Measurements from ENCODE around the gene RAPGEF1. TPM values are rescaled to one million over a fixed set of nuclear protein-coding genes. Genes with fewer than 3 reads are reported as not detected.

The RAPGEF1 gene
- total and polyA plus RNA-seq, 9 of the 15 experiments (the other 6 are each of a cell fraction or from before 2014, with no cell fraction given): 0.06 to 44.1 (median 19.9) TPM

DNA sequence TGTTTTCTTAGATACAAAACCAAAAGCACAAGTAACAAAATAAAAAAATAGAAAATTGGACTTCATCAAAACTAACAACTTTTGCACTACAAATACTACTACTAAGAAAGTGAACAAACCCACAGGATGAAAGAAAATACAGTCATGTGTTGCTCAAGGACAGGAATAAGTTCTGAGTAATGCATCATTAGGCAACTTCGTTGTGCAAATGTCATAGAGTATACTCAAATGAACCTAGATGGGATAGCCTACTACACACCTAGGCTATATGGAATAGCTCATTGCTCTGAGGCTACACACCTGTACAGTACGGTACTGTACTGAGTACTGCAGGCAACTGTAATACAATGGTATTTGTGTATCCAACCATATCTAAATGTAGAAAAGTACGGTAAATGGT is 88.3 kb downstream of the RAPGEF1 start:
- no peak overlapping the region for H2AFZ ChIP-seq (ENCODE audit: low read depth, low read length)
- H3K79me2 ChIP-seq (ENCODE audit: control insufficient read depth, insufficient read depth, low read length): peaks cover 5% of the 10 kb centered on the region; the same call in 1 of the 3 replicates
- no peak overlapping the region for H3K9ac ChIP-seq (ENCODE audit: insufficient read depth in 1 of 2, low read depth in 2 of 2, low read length in 2 of 2)
- ChIA-PET CTCF (ENCODE audit: low intra/inter-chr PET ratio) (no interaction called here), POLR2A (interaction anchor here (1.8 kb wide), 1 partner anchor 9 kb away, joined by 4 read pairs; no protein-coding TSS in a partner anchor)
- H3K4me2 ChIP-seq (ENCODE audit: insufficient read depth, low read length): no peak overlapping the region
- H3K4me1 ChIP-seq (replicated peaks in 1 of 2; ENCODE audit: control insufficient read depth in 2 of 2, insufficient read depth in 2 of 2, low read length in 2 of 2): no peaks in the 10 kb centered on the region; a peak in 2 of 5 replicates
- no peak overlapping the region for H3K4me3 ChIP-seq
- BruUV-seq (replicated peaks): no TSS peak
- H3K27me3 ChIP-seq (ENCODE audit: control insufficient read depth in 2 of 2, insufficient read depth in 2 of 2, low read length in 2 of 2): no peaks in the 10 kb centered on the region
- intact Hi-C loops (cut with micrococcal nuclease) (no loop called here), in situ Hi-C loops (cut with MboI) (no loop called here)
- H3K9me1 ChIP-seq (ENCODE audit: control insufficient read depth, insufficient read depth, low read length): no peaks in the 10 kb centered on the region
- no peak for TF ChIP-seq CEBPG (CRISPR knock-in tag; IDR thresholded peaks at IDR 0.05)
- TF ChIP-seq CEBPG (tag; conservative IDR thresholded peaks at IDR 0.05 in 1 of 2, IDR thresholded peaks at IDR 0.05 in 1 of 2): 0 out of 4 replicates have a peak, but pooled peaks of 1 of the 2 experiments have one; percentile 12
- TF ChIP-seq GTF2A2 (tag; IDR thresholded peaks at IDR 0.05): no peak
- DNase-seq (ENCODE audit: extremely low read depth in 1 of 4, low spot score in 3 of 4) (no peak), ATAC-seq (no peak), FAIRE-seq (no peak)
- no peaks in the 10 kb centered on the region for H3K9me3 ChIP-seq (replicated peaks; ENCODE audit: control insufficient read depth, insufficient read depth, low read depth, low read length)
- WGBS (ENCODE audit: insufficient coverage, low coverage, missing lambda C conversion rate): 71% methylated on average over 3 of the region's 3 CpGs
- H3K36me3 ChIP-seq (ENCODE audit: control insufficient read depth, insufficient read depth, low read length): peaks cover 11% of the 10 kb centered on the region; the same call in 2 of the 3 replicates
- no peak overlapping the region for H3K27ac ChIP-seq (ENCODE audit: extremely low read depth, low read depth, low read length)
- 0 out of 2 replicates have a peak, but pooled peaks cover 4% of the 10 kb centered on the region for H4K20me1 ChIP-seq (replicated peaks; ENCODE audit: control insufficient read depth, insufficient read depth, low read length)

DNA sequence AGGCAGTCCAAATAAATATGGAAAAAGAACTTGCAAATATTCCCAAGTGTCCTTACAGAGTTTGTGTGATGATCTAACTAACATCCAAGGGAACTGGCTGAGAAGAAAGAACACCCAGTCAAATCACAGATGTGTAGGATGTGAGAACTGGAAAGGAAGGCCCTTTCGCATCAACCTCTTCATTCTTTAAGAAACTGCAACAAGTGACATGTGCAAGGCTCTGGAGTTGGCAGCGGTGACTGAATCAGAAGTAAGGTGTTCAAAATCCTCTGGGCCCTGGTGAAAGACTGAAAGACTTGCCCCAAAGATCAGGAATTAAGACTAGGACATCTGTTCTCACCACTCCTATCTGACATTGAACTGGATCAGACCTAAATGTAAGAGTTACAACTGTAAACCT is 88.7 kb downstream of the RAPGEF1 start:
- WGBS (ENCODE audit: insufficient coverage, low coverage, missing lambda C conversion rate): 100% methylated on average over 2 of the region's 2 CpGs
- H3K4me2 ChIP-seq (ENCODE audit: insufficient read depth, low read length): no peak overlapping the region
- in situ Hi-C loops (cut with MboI) (no loop called here), intact Hi-C loops (cut with micrococcal nuclease) (no loop called here)
- H3K4me3 ChIP-seq: no peak overlapping the region
- POLR2A ChIA-PET: no interaction called here
- FAIRE-seq: no peak
- H3K9me3 ChIP-seq (replicated peaks; ENCODE audit: control insufficient read depth, insufficient read depth, low read depth, low read length): no peaks in the 10 kb centered on the region
- peaks cover 11% of the 10 kb centered on the region; the same call in 2 of the 3 replicates for H3K36me3 ChIP-seq (ENCODE audit: control insufficient read depth, insufficient read depth, low read length)
- BruUV-seq (replicated peaks): no TSS peak
- no peak overlapping the region for H2AFZ ChIP-seq (ENCODE audit: low read depth, low read length)
- no peaks in the 10 kb centered on the region; a peak in 1 of 5 replicates for H3K4me1 ChIP-seq (replicated peaks in 1 of 2; ENCODE audit: control insufficient read depth in 2 of 2, insufficient read depth in 2 of 2, low read length in 2 of 2)
- no peak overlapping the region for H3K9ac ChIP-seq (ENCODE audit: insufficient read depth in 1 of 2, low read depth in 2 of 2, low read length in 2 of 2)
- CTCF ChIA-PET (ENCODE audit: low intra/inter-chr PET ratio): interaction anchor here (0.6 kb wide), 1 partner anchor 608 kb away, joined by 3 read pairs; no protein-coding TSS in a partner anchor
- H3K79me2 ChIP-seq (ENCODE audit: control insufficient read depth, insufficient read depth, low read length): peaks cover 5% of the 10 kb centered on the region; the same call in 1 of the 3 replicates
- H3K27me3 ChIP-seq (ENCODE audit: control insufficient read depth in 2 of 2, insufficient read depth in 2 of 2, low read length in 2 of 2): no peaks in the 10 kb centered on the region
- no peak for DNase-seq (ENCODE audit: extremely low read depth in 1 of 4, low spot score in 3 of 4)
- no peak overlapping the region for H3K27ac ChIP-seq (ENCODE audit: extremely low read depth, low read depth, low read length)
- TF ChIP-seq MAZ (CRISPR knock-in tag; conservative IDR thresholded peaks at IDR 0.05 in 1 of 2, IDR thresholded peaks at IDR 0.05 in 1 of 2) (no peak), MCM5 (IDR thresholded peaks at IDR 0.05; ENCODE audit: low read depth) (no peak), SMAD4 (CRISPR knock-in tag; conservative IDR thresholded peaks at IDR 0.05) (no peak)
- TF ChIP-seq, protein P1, sequence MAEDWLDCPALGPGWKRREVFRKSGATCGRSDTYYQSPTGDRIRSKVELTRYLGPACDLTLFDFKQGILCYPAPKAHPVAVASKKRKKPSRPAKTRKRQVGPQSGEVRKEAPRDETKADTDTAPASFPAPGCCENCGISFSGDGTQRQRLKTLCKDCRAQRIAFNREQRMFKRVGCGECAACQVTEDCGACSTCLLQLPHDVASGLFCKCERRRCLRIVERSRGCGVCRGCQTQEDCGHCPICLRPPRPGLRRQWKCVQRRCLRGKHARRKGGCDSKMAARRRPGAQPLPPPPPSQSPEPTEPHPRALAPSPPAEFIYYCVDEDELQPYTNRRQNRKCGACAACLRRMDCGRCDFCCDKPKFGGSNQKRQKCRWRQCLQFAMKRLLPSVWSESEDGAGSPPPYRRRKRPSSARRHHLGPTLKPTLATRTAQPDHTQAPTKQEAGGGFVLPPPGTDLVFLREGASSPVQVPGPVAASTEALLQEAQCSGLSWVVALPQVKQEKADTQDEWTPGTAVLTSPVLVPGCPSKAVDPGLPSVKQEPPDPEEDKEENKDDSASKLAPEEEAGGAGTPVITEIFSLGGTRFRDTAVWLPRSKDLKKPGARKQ (CRISPR knock-in tag; IDR thresholded peaks at IDR 0.05): no peak
- H4K20me1 ChIP-seq (replicated peaks; ENCODE audit: control insufficient read depth, insufficient read depth, low read length): no peaks in the 10 kb centered on the region
- no peak for ATAC-seq
- H3K9me1 ChIP-seq (ENCODE audit: control insufficient read depth, insufficient read depth, low read length): no peaks in the 10 kb centered on the region
